Activated CD8-positive, alpha-beta T cell treated with anti-CD3 and anti-CD28 coated beads, Interleukin-2, amount 10 ng/mL, durations not matched to agents 7 days and 5 days (primary cell): ENCODE data around the gene NTF3. TPM values are rescaled to one million over a fixed set of nuclear protein-coding genes. Genes with fewer than 3 reads are reported as not detected.

Experiments used
- ATAC-seq: fragments of 150-1000 bp; cut with Tn5 transposase; one replicate; pipeline ENCODE4 v1.10.0; 2021; ENCODE audit warnings: moderate library complexity
- CTCF ChIA-PET: fragments of 350-600 bp; sonication (Branson Sonifier 250); formaldehyde crosslinking; loops from one replicate; lab custom pipeline; 2021; ENCODE audit warnings: antibody characterized with exemption; lab: Charles Lee
- POLR2A ChIA-PET: fragments of 350-600 bp; sonication (Branson Sonifier 250); formaldehyde crosslinking; loops from one replicate; lab custom pipeline; 2021; ENCODE audit warnings: antibody characterized with exemption; lab: Charles Lee
- DNase-seq: peaks from one replicate; pipeline ENCODE4 v3.0.0-alpha.2; 2020
- H3K27ac Mint-ChIP-seq: one replicate; pipeline ENCODE4 v1.8.0; 2021; ENCODE audit warnings: mild to moderate bottlenecking, mixed read lengths
- H3K27me3 Mint-ChIP-seq: one replicate; pipeline ENCODE4 v1.8.0; 2021; ENCODE audit warnings: low read depth, mixed read lengths
- H3K36me3 Mint-ChIP-seq: one replicate; pipeline ENCODE4 v1.8.0; 2021; ENCODE audit warnings: low read depth, mixed read lengths
- H3K4me1 Mint-ChIP-seq: one replicate; pipeline ENCODE4 v1.8.0; 2021; ENCODE audit warnings: low read depth, mixed read lengths
- H3K4me3 Mint-ChIP-seq: one replicate; pipeline ENCODE4 v1.8.0; 2021; ENCODE audit warnings: mild to moderate bottlenecking, mixed read lengths
- H3K9me3 Mint-ChIP-seq: one replicate; pipeline ENCODE4 v1.8.0; 2022; ENCODE audit warnings: mixed read lengths; ENCODE audit not compliant: insufficient read depth
- total RNA-seq, 2 experiments: library from RNA; stranded (reverse); gene quantifications; one replicate each; pipeline ENCODE4 v1.2.3, GENCODE V29; 2021

Gene NTF3
- total RNA-seq, 2 experiments from 2014 or later: not detected

- peaks cover 3% of the 10 kb centered on the region for H3K27me3 Mint-ChIP-seq
- no peak for ATAC-seq
- H3K27ac Mint-ChIP-seq: no peak overlapping the region
- H3K4me3 Mint-ChIP-seq: no peak overlapping the region
- ChIA-PET POLR2A (no interaction called here), CTCF (no interaction called here)
- H3K36me3 Mint-ChIP-seq: no peaks in the 10 kb centered on the region
- no peaks in the 10 kb centered on the region for H3K4me1 Mint-ChIP-seq
- H3K9me3 Mint-ChIP-seq: no peaks in the 10 kb centered on the region
- DNase-seq: no peak
Measured at GRCh38 chr12:5466521-5466960, 34.6 kb downstream of the NTF3 start.

DNA sequence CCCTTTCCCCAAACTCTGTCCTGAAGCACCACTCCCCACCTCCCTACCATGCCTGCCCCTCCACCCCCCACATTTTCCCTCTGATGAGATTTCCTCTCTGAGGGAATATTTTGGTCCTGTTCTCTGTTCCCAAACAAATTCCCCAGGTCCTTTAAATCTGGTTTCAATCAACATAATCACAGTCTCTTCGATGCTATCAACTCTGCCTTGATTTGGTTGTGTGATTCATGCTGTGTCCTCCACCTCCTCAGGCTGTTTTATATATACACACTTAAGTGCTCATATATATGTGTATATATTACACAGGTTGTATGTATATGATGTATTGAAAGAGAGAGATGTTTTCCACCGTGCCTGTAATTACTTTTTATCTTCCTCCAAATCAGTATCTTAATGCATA lies 36.0 kb downstream of the NTF3 start:
- ChIA-PET CTCF (no interaction called here), POLR2A (no interaction called here)
- no peak overlapping the region for H3K4me3 Mint-ChIP-seq
- ATAC-seq: no peak
- no peaks in the 10 kb centered on the region for H3K4me1 Mint-ChIP-seq
- H3K27me3 Mint-ChIP-seq: peaks cover 3% of the 10 kb centered on the region
- H3K9me3 Mint-ChIP-seq: no peaks in the 10 kb centered on the region
- DNase-seq: no peak
- no peaks in the 10 kb centered on the region for H3K36me3 Mint-ChIP-seq
- H3K27ac Mint-ChIP-seq: no peak overlapping the region

- CTCF ChIA-PET: no interaction called here
- Mint-ChIP-seq H3K9me3 (no peaks in the 10 kb centered on the region), H3K27me3 (peaks cover 3% of the 10 kb centered on the region), H3K4me1 (no peaks in the 10 kb centered on the region), H3K36me3 (no peaks in the 10 kb centered on the region), H3K27ac (no peak overlapping the region), H3K4me3 (no peak overlapping the region)
- DNase-seq (no peak), ATAC-seq (no peak)
- POLR2A ChIA-PET: no interaction called here
Measured at GRCh38 chr12:5470221-5470620, 38.3 kb downstream of the NTF3 start.

DNA sequence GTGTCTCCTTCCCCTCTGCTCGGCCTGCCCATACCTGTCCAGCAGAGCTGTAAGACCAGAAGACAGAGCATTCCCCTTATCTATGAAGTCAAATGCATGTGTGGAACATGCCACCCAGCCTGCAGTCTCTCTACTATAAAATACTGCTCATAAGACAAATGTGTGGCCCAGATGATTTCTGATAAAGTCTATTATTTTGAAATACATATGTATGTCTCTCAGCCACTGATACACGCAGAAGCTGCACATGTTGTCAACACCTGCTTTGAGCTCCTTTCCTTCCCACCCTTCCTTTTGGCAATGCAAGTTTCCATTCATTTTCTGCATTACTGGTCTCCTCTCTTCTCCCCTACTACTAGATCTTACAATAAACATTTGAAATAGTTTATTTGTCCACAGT lies 38.8 kb downstream of the NTF3 start:
- Mint-ChIP-seq H3K27me3 (peaks cover 3% of the 10 kb centered on the region), H3K9me3 (no peaks in the 10 kb centered on the region), H3K27ac (no peak overlapping the region), H3K4me3 (no peak overlapping the region), H3K4me1 (no peaks in the 10 kb centered on the region), H3K36me3 (no peaks in the 10 kb centered on the region)
- ChIA-PET CTCF (no interaction called here), POLR2A (no interaction called here)
- DNase-seq (no peak), ATAC-seq (no peak)

- CTCF ChIA-PET: no interaction called here
Measured at GRCh38 chr12:5473076-5473782, 41.3 kb downstream of the NTF3 start.

DNA sequence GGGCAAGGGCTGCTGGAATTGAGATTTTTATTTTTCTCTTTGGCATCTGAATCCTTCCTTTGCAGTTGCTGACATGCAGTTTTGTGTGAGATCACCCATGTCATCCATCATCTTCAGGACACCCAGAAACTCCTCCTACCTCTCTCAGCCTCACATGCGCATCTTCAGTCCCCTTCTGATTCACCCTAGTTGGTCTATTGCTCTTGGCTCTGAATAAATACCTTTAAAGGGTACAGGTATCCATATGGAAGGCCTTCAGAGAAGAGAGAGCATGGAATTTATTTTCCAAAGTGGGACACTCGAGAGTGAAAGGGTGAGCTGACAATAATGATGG lies 41.8 kb downstream of the NTF3 start:
- ATAC-seq (no peak), DNase-seq (no peak)
- no peaks in the 10 kb centered on the region for H3K4me1 Mint-ChIP-seq
- no peaks in the 10 kb centered on the region for H3K36me3 Mint-ChIP-seq
- ChIA-PET CTCF (no interaction called here), POLR2A (no interaction called here)
- no peak overlapping the region for H3K27ac Mint-ChIP-seq
- H3K27me3 Mint-ChIP-seq: peaks cover 5% of the 10 kb centered on the region
- no peaks in the 10 kb centered on the region for H3K9me3 Mint-ChIP-seq
- H3K4me3 Mint-ChIP-seq: no peak overlapping the region

More at GRCh38 chr12:5473076-5473782, 41.3 kb downstream of the NTF3 start:
- no peaks in the 10 kb centered on the region for H3K36me3 Mint-ChIP-seq
- no peaks in the 10 kb centered on the region for H3K9me3 Mint-ChIP-seq
- no peaks in the 10 kb centered on the region for H3K4me1 Mint-ChIP-seq
- ATAC-seq: no peak
- no peak overlapping the region for H3K4me3 Mint-ChIP-seq
- DNase-seq: no peak
- peaks cover 3% of the 10 kb centered on the region for H3K27me3 Mint-ChIP-seq
- POLR2A ChIA-PET: no interaction called here
- no peak overlapping the region for H3K27ac Mint-ChIP-seq

- no peak overlapping the region for H3K4me3 Mint-ChIP-seq
- H3K4me1 Mint-ChIP-seq: no peaks in the 10 kb centered on the region
- H3K27ac Mint-ChIP-seq: no peak overlapping the region
- peaks cover 6% of the 10 kb centered on the region for H3K27me3 Mint-ChIP-seq
- no peaks in the 10 kb centered on the region for H3K9me3 Mint-ChIP-seq
- ChIA-PET POLR2A (no interaction called here), CTCF (no interaction called here)
- ATAC-seq (no peak), DNase-seq (no peak)
- H3K36me3 Mint-ChIP-seq: no peaks in the 10 kb centered on the region
Measured at GRCh38 chr12:5476356-5476755, 44.4 kb downstream of the NTF3 start.

- Mint-ChIP-seq H3K9me3 (no peaks in the 10 kb centered on the region), H3K4me3 (no peak overlapping the region), H3K36me3 (no peaks in the 10 kb centered on the region), H3K27ac (no peak overlapping the region), H3K4me1 (no peaks in the 10 kb centered on the region), H3K27me3 (peaks cover 6% of the 10 kb centered on the region)
- POLR2A ChIA-PET: no interaction called here
- DNase-seq: no peak
- CTCF ChIA-PET: no interaction called here
- no peak for ATAC-seq
Measured at GRCh38 chr12:5478081-5478706, 46.3 kb downstream of the NTF3 start.

DNA sequence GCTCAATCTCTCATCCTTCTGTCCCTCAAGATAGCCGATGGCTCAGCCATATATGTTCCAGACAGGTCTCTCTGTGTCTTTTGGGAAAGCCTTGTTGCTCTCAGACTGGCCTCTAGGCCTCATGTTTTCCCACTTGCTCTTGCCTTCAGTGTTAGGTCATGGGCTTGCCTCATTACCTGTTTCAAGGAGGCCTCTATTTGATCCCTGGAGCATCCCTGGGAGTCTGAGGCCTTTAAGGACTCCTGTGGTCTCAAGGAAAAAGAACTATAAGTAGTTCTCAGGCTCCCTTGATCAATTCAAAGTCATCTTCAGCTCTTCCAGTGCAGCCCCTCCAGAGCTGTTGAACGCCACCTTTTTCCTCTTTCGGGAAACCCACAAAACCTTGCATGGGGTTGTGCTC lies 47.9 kb downstream of the NTF3 start:
- peaks cover 6% of the 10 kb centered on the region for H3K27me3 Mint-ChIP-seq
- H3K36me3 Mint-ChIP-seq: no peaks in the 10 kb centered on the region
- DNase-seq: no peak
- H3K4me3 Mint-ChIP-seq: no peak overlapping the region
- H3K27ac Mint-ChIP-seq: no peak overlapping the region
- POLR2A ChIA-PET: interaction anchor here (0.7 kb wide), 1 partner anchor 340 kb away, joined by 3 read pairs; no protein-coding TSS in a partner anchor
- CTCF ChIA-PET: no interaction called here
- ATAC-seq: no peak
- no peaks in the 10 kb centered on the region for H3K4me1 Mint-ChIP-seq
- H3K9me3 Mint-ChIP-seq: no peaks in the 10 kb centered on the region

GRCh38 chr12:5480218-5480937 lies 48.5 kb downstream of the NTF3 start:
- ATAC-seq: no peak
- Mint-ChIP-seq H3K36me3 (no peaks in the 10 kb centered on the region), H3K4me3 (no peak overlapping the region)

DNA sequence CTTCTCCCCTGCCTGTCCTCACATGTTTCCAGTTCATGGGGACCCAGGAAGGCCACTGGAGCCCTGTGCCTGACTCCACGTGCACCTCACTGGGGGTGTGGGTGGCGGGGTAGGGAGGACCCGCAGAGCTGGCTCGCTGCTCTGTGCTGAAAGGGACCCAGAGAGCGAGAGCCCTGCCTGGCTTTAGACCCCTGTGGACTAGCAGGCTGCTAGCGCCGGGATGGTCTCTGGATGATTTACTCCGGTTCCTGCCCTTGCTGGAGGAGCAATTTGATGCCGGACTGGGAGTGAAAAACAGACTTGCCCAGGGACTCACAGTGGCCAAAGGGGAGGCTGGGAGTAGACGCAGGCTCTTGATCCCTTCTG lies 49.0 kb downstream of the NTF3 start:
- DNase-seq (no peak), ATAC-seq (no peak)
- H3K4me3 Mint-ChIP-seq: no peak overlapping the region
- no peak overlapping the region for H3K27ac Mint-ChIP-seq
- H3K9me3 Mint-ChIP-seq: no peaks in the 10 kb centered on the region
- peaks cover 6% of the 10 kb centered on the region for H3K27me3 Mint-ChIP-seq
- CTCF ChIA-PET: no interaction called here
- POLR2A ChIA-PET: no interaction called here
- no peaks in the 10 kb centered on the region for H3K36me3 Mint-ChIP-seq
- H3K4me1 Mint-ChIP-seq: no peaks in the 10 kb centered on the region

More at GRCh38 chr12:5480218-5480937, 48.5 kb downstream of the NTF3 start:
- CTCF ChIA-PET: no interaction called here
- H3K27me3 Mint-ChIP-seq: peaks cover 6% of the 10 kb centered on the region
- POLR2A ChIA-PET: interaction anchor here (0.7 kb wide), 1 partner anchor 340 kb away, joined by 3 read pairs; no protein-coding TSS in a partner anchor
- no peaks in the 10 kb centered on the region for H3K4me1 Mint-ChIP-seq
- H3K9me3 Mint-ChIP-seq: no peaks in the 10 kb centered on the region
- no peak overlapping the region for H3K27ac Mint-ChIP-seq
- no peak for DNase-seq

GRCh38 chr12:5481645-5482044 lies 49.7 kb downstream of the NTF3 start:
- Mint-ChIP-seq H3K36me3 (no peaks in the 10 kb centered on the region), H3K9me3 (no peaks in the 10 kb centered on the region), H3K4me1 (no peaks in the 10 kb centered on the region), H3K4me3 (no peak overlapping the region), H3K27me3 (peaks cover 4% of the 10 kb centered on the region), H3K27ac (no peak overlapping the region)
- no peak for ATAC-seq
- ChIA-PET CTCF (no interaction called here), POLR2A (no interaction called here)
- DNase-seq: no peak
